NOMO-1 treated with dmso at 0.1 percent for 144 hours (cell line): Measurements from ENCODE around the gene ENDOD1.

ENCODE experiments used
- DNase-seq: peaks from one replicate; lab custom pipeline; 2025; ENCODE audit not compliant: unreplicated experiment; lab: John Stamatoyannopoulos, UW

Gene ENDOD1

DNA sequence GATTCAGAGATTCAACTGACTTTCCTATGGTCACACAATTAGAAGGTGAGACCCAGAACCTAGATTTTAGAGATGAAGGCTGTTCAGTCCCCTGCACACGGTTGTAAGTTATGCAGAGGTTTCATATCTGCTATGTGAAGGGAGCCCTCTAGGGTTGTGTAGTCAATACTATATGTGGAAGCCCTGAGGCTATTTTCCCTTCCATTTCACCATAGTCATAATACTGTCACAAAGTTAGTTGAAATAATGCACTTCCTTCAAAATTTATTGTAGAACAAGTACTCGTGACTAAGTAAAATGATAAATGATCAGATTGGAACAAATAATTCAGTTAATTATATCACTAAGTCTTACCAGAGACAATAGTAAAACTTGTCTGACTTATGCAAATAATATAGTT is 48.8 kb downstream of the ENDOD1 start:
- no peak for DNase-seq

DNA sequence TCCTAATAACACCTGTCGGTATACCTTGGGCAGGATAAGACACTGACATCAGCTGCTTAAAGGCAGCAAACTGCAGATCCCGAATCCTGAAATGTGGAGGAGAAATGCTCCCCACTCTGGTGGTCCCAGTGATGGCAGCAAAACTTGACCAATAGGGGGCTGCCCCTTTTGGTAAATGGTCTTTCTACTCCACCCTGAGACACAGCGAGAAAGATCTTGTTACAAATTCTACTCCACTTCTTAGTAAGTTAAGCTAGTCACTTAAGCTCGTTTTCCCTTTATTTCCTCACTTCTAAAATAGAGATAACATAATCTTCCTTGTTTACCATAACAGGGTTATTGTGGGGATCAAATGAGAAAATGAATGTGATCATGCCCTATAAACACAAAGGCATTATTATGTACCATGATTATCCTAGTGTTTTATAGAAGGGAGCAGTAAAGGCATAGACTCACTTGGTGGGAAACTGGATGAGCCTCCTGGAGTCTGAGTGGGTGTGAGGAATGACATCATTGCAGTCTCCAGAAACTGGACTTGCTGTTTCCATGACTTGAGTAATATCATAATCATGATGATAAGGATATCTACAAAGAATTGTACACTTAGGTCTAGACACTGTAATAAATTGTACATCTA is 50.9 kb downstream of the ENDOD1 start:
- no peak for DNase-seq

DNA sequence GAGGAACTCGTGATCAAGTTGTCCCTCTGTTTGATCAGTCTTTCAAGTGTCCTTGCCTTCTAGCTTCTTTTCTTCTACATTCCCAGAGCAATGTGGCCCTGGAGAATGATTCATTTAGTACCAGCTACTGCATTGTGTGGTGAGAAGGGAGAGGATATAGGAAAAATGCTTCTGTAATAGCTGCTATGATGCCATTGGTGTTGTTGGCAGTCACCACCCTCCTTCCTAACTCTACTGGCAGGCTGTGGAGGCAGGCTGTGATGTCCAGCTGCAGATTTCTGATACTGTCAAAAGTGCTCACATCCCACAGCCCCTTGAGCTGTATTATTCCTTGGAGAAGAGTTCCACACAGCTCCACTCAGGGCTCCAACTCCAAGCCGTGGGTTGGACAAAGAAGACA is 52.8 kb downstream of the ENDOD1 start:
- DNase-seq: no peak

DNA sequence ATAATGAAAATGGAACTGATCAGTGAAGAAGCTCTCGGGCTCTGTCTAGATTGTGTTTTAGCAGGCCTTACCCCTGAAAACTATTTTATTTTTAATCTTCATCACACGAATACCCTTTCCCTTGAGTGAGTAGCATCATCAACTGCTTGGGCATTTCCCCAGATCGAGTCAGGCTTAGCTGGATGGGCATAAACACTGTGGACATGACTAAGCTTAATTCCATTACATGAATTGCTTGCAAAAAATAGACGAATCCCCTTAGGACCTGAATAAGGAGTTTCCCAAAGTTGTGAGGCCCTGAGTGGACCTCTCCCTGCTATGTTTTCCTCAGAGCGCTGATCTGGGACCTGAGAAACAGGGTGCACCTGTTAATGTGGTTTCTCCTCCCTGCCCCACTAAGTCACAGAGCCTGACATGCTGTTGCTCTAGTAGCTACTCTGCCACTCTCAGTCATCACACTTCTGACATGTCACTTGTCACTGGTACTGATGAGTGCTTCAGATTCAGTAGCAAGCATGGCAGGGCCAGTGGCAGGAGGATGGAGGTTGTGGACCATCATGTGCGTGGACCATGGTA is 53.5 kb downstream of the ENDOD1 start:
- no peak for DNase-seq

DNA sequence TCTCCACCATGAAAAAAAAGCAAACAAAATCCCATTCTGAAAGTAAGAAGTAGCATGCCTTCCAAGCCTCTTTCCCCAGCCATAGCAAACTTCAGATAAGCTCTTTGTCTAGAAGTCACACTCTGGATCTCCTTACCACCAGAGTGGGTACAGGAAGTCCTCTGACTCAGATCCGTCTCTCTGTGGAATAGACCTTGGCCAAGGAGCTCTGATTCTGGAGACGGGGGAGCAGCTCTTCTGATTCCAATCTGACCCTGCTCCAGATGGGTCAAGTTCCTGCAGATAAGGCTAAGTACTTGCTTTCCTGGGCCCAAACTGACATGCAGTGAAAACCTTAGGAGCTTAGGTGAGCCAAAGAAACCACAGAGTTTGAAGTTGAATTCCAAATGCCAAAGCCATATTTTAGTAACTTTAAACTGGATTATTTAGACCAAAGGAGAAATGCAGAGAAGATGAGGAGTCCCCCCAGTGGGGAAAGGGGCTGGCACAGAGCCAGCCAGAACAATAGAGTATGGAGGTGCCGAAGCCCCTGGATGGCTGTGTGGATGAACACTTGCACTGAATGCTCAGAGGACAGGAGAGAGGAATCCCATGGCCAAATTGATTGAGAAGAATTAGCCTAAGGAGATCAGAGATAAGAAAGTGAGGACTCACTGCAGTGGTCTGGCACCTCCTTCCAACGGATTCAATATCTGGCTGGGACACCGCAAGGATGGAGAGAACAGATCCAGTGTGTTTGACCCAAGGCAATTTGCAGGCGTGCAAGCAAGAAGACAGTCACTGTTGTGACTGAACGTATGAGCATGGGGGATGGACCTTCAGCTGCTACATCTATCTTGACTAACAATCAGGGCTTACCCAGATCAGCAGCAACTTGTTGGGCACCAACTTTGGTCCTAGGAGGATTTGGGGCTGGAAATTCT is 54.9 kb downstream of the ENDOD1 start:
- no peak for DNase-seq

GRCh38 chr11:95145430-95146060 is 55.9 kb downstream of the ENDOD1 start:
- no peak for DNase-seq

- no peak for DNase-seq
These were observed 57.8 kb downstream of the ENDOD1 start for GRCh38 chr11:95147364-95147905.

DNA sequence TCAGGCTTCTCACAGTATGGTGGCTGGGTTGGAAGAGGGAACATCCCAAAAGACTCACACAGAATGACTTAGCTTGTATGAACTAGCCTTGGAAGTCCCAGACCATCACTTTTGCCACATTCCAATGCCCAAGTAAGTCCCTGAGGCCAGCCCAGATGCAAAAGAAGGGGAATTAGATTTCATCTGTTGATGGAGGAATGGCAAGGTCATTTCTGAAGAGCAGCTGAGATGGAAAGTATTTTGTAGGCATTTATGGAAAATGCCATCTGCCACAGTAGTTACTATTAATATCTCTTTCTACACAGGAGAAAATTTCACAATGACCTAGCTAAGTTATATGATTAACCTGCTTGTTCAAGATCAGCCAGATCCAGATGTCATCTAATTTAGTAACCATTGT is 58.8 kb downstream of the ENDOD1 start:
- DNase-seq: no peak

- DNase-seq: no peak
These were observed 59.3 kb downstream of the ENDOD1 start for GRCh38 chr11:95148938-95149337.

DNA sequence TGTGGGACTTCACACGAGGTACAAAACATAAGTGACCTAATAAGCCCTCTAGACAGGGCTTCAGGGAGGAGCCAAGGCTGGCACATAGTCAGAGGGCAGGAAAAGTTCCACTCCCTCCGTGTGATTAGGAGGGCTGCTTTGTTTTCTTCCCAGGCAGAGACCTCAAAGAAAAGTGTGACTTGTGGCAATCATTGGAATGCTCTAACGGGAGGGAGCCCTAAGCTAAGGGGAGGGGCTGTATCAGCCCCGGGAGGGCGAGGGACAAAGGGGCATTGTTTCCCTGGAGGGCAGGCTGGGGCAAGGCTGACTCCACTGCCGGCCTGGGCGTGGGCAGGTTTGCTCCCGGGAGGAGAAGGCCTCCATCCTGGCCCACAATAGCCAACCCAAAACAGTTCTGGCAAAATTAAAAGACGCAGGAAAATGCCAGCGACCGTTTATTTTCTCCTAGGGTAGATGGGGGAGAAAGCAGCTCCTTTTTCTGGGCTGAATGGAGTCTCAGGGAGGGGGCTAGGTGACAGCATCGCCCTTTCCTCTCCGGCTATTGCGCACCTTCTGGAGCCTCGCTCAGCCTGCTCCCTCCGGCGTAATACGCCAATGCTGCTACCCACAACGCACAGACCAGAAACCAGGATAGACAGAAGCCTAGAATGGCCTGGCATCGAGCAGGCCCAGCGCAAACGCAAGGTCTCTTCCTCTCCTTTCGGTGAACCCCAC is 60.2 kb downstream of the ENDOD1 start:
- no peak for DNase-seq

- peak; percentile 89 for DNase-seq
These were observed 61.5 kb downstream of the ENDOD1 start for GRCh38 chr11:95150956-95151684.

DNA sequence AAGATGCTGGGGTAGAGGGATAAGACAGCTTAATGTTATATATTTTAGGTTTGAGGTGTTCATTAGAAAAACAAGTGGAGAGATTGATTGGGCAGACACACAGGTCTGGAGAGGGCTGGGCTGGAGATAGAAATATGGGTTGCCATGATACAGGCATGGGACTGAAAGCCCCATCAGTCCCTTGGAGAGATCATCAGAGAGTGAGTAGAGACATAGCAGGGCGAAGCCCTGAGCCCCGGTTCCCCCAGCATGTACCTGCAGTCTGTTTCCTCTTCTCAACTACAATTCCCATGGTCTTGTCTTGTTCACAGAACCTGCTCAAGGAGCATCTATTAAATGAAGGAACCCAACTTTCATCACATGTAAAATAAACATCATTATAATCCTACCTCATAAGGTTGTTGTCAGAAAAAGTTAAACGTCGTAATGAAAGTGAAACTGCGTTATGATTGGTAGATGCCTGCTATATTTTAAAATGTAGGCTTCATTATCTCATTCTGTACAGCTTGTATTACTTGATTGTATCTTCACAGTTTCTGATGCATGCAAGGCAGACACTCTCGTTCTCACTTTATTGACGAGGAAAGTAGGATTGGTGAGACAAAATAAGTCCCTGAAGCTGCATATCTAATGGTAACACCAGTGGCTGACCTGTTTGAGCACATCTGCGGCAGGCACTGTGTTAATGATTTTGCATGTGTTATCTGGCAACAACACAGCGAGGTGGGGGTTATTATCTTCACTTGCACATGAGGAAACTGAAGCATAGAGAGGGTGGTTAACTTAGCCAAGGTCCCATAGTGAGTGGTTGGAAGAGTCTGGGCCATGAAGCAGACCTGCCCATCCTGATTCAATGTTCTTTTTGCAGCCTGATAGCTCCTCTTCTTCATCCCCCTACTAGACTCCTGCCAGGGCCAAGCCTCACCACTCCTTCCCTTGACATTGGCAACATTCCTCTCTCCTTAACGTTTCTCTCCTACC is 63.5 kb downstream of the ENDOD1 start:
- DNase-seq: no peak

DNA sequence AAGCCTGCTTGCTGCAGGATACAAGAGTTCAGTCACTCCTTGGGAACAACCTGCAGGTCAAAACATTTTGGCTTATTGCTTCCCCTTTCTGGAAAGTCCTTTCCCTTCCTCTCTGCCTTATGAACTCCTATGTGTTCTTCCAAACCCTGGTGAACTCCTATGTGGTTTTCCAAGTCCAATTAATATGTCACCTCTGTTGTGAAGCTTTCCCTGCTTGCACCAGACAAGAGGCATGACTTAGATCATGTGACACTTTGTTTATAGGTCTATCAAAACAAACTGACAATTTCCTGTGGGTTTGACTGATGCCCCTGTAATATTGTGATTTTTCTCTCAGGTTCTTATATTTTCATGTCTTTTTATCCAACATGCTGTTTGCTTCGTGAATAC is 64.2 kb downstream of the ENDOD1 start:
- DNase-seq: no peak

DNA sequence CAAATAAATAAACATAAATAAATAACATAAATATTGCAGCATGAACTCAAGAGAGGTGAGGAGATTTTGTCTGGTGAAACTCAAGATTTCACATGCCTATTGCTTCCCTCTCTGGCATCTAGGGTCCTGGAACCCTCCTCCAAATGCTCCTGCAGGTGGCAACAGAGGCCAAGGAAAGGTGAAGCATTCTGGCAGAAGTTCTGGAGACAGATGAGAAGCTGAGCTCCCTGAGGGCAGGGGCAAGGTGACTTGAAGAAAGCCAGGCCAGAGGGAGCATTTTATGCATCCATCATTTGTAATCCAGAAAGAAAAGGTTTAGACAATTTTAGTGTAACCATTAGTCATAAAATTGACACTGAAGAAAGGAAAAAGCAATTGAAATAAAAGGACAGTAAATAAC is 64.9 kb downstream of the ENDOD1 start:
- DNase-seq: no peak

GRCh38 chr11:95155385-95155784 is 65.7 kb downstream of the ENDOD1 start:
- DNase-seq: no peak

DNA sequence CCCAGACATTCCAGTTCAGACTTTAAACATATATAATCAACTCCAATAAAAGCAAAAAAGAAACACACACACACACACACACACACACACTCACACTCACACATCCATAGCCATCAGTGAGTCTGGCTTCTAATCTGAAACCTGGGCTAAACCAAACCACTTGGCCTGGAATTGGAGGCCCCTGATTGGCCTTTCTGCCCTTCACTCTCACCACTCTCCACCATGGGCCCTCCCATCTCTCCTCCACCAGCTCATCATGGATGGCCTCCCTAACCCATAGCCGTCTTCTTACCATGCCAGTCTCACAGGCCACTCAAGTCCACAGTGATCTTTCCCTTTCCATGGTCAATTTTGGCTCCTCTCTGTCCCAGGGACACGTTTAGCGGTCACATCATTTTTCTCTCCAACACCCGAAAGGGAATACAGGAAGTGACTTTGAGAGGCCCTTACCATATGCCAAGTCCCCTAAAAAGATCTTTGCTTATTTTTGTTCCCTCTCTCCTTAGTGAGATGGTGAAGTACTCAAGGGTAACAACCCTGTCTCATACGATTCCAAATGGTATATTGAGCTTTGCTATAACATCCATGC is 66.6 kb downstream of the ENDOD1 start:
- no peak for DNase-seq

GRCh38 chr11:95156916-95157541 is 67.4 kb downstream of the ENDOD1 start:
- DNase-seq: no peak

- no peak for DNase-seq
These were observed 68.2 kb downstream of the ENDOD1 start for GRCh38 chr11:95157824-95158223.
